ENCODE results near the gene SNTB2. TPM values are rescaled to one million over a fixed set of nuclear protein-coding genes. Genes with fewer than 3 reads are reported as not detected.

The SNTB2 gene
- total and polyA plus RNA-seq, 7 experiments from 2014 or later, result 3.0 to 16.4 (median 11.2) TPM

DNA sequence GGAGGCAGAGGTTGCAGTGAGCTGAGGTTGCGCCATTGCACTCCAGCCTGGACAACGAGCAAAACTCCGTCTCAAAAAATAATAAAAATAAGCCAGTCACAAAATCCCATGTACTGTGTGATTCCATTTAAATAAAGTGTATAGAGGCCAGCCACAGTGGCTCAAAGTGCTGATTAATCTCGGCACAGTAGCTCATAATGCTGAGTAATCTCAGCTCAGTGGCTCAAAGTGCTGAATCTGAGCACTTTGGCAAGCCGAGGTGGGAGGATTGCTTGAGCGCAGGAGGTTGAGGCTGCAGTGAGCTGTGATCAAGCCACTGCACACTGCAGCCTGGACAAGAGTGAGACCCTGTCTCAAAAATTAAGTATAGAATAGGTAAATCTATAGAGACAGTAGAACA, 159.7 kb downstream of the SNTB2 start:
- intact Hi-C loops (cut with micrococcal nuclease), result no loop called here
- no peak overlapping the region for H3K4me3 Mint-ChIP-seq
- CTCF ChIA-PET, result no interaction called here
- Histone ChIP-seq H3K4me1 (ENCODE audit: control insufficient read depth in 2 of 2, insufficient read depth in 2 of 2, low read length in 2 of 2) (no peaks in the 10 kb centered on the region), H3K36me3 (ENCODE audit: control insufficient read depth in 2 of 3, insufficient read depth in 3 of 3, low read length in 3 of 3) (peaks cover 0 to 38% (median 0%) of the 10 kb centered on the region in 3 experiments), H3K9me3 (ENCODE audit: control insufficient read depth in 2 of 3, low read length in 3 of 3) (no peaks in the 10 kb centered on the region), H3K4me3 (ENCODE audit: low read length) (no peak overlapping the region), H3K27me3 (ENCODE audit: control insufficient read depth in 2 of 2, insufficient read depth in 2 of 2, low read length in 2 of 2) (no peaks in the 10 kb centered on the region), H3K27ac (ENCODE audit: low read depth, low read length) (no peak overlapping the region)
- no peaks in the 10 kb centered on the region for H3K9me3 Mint-ChIP-seq
- DNase-seq, result no peak
- POLR2A ChIA-PET, result no interaction called here
- H3K4me1 Mint-ChIP-seq, result peaks cover 0 to 10% (median 6%) of the 10 kb centered on the region in 7 donors
- peaks cover 1 to 19% (median 3%) of the 10 kb centered on the region in 5 donors for H3K36me3 Mint-ChIP-seq
- no peaks in the 10 kb centered on the region for H3K27me3 Mint-ChIP-seq
- H3K27ac Mint-ChIP-seq, result peak overlapping the region in 2 of 9 donors; percentile 41 to 42
- ATAC-seq, result no peak

DNA sequence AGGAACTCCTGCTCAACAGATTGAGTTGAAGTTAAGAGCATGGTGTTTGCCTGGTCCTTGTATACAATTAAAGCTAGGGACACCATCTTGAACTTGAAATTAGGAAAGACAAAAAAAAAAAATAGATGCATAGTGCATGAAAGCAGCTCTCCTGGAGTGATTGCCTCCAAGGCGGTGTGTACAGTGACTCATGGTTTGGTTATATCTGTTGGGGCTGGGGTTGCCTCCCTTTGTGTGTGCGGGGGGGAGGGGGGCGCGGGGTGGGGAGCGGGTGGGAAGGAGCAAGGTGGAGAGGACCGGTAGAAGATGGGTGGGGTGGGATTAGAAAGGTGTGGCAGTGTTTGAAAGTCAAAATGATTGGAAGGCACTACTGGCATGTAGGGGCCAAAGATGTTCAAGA, 161.3 kb downstream of the SNTB2 start:
- Histone ChIP-seq H3K36me3 (ENCODE audit: control insufficient read depth in 2 of 3, insufficient read depth in 3 of 3, low read length in 3 of 3) (peaks cover 0 to 39% (median 0%) of the 10 kb centered on the region in 3 experiments), H3K4me1 (ENCODE audit: control insufficient read depth in 2 of 2, insufficient read depth in 2 of 2, low read length in 2 of 2) (no peaks in the 10 kb centered on the region), H3K4me3 (ENCODE audit: low read length) (no peak overlapping the region), H3K9me3 (ENCODE audit: control insufficient read depth in 2 of 3, low read length in 3 of 3) (no peaks in the 10 kb centered on the region), H3K27me3 (ENCODE audit: control insufficient read depth in 2 of 2, insufficient read depth in 2 of 2, low read length in 2 of 2) (no peaks in the 10 kb centered on the region), H3K27ac (ENCODE audit: low read depth, low read length) (no peak overlapping the region)
- intact Hi-C loops (cut with micrococcal nuclease), result no loop called here
- ChIA-PET POLR2A (interaction anchor here (0.7 to 1.2 kb wide), 2 partner anchors 14 to 129 kb away, joined by 3 to 4 read pairs; no protein-coding TSS in a partner anchor), CTCF (interaction anchor here (0.6 kb wide), 1 partner anchor 211 kb away, joined by 8 read pairs; no protein-coding TSS in a partner anchor)
- Mint-ChIP-seq H3K4me1 (peaks cover 0 to 5% (median 2%) of the 10 kb centered on the region in 7 donors), H3K27me3 (no peaks in the 10 kb centered on the region), H3K27ac (no peak overlapping the region), H3K4me3 (no peak overlapping the region), H3K9me3 (no peaks in the 10 kb centered on the region), H3K36me3 (peaks cover 0 to 17% (median 3%) of the 10 kb centered on the region in 5 donors)
- no peak for ATAC-seq
- no peak for DNase-seq

DNA sequence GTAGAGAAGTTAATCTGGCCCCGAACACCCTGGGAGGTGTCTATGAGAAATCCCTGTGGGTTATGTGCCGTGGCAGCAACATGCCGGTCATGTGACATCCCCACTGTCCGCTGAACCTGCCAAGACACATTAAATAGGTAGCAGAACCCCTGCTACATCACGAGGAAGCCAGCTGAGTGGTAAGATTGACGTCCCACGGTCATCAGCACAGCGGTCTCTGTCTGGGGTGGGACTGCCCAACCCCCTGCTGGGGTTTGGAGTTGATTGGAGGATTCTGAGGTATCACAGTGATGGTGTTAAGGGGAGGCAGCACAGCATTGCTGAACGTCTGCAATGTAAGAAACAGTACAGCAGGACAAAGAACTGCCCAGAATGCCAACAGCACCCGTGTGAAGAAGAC, 162.6 kb downstream of the SNTB2 start:
- CTCF ChIA-PET, result no interaction called here
- peak overlapping the region in 3 of 9 donors; percentile 8 to 53 (median 19) for H3K27ac Mint-ChIP-seq

GRCh38 chr16:69350536-69351133, 163.7 kb downstream of the SNTB2 start:
- Histone ChIP-seq H3K4me1 (ENCODE audit: control insufficient read depth in 2 of 2, insufficient read depth in 2 of 2, low read length in 2 of 2) (no peaks in the 10 kb centered on the region), H3K36me3 (ENCODE audit: control insufficient read depth in 2 of 3, insufficient read depth in 3 of 3, low read length in 3 of 3) (peaks cover 0 to 41% (median 0%) of the 10 kb centered on the region in 3 experiments), H3K27me3 (ENCODE audit: control insufficient read depth in 2 of 2, insufficient read depth in 2 of 2, low read length in 2 of 2) (no peaks in the 10 kb centered on the region), H3K9me3 (ENCODE audit: control insufficient read depth in 2 of 3, low read length in 3 of 3) (no peaks in the 10 kb centered on the region), H3K27ac (ENCODE audit: low read depth, low read length) (no peak overlapping the region), H3K4me3 (ENCODE audit: low read length) (no peak overlapping the region)
- no peaks in the 10 kb centered on the region for H3K27me3 Mint-ChIP-seq
- intact Hi-C loops (cut with micrococcal nuclease), result no loop called here
- H3K9me3 Mint-ChIP-seq, result no peaks in the 10 kb centered on the region
- no peak for ATAC-seq
- ChIA-PET CTCF (no interaction called here), POLR2A (interaction anchor here (0.8 kb wide), 1 partner anchor 9 kb away, joined by 3 read pairs; no protein-coding TSS in a partner anchor)
- H3K36me3 Mint-ChIP-seq, result peaks cover 4 to 20% (median 6%) of the 10 kb centered on the region in 5 donors
- H3K27ac Mint-ChIP-seq, result peak overlapping the region in 2 of 9 donors; percentile 5 to 62
- DNase-seq, result no peak
- peaks cover 0 to 4% (median 0%) of the 10 kb centered on the region in 7 donors for H3K4me1 Mint-ChIP-seq
- H3K4me3 Mint-ChIP-seq, result no peak overlapping the region

More for the DNA sequence above, 162.6 kb downstream of the SNTB2 start:
- Mint-ChIP-seq H3K4me3 (no peak overlapping the region), H3K9me3 (no peaks in the 10 kb centered on the region), H3K27me3 (no peaks in the 10 kb centered on the region), H3K36me3 (peaks cover 0 to 18% (median 3%) of the 10 kb centered on the region in 5 donors), H3K4me1 (peaks cover 0 to 4% (median 0%) of the 10 kb centered on the region in 7 donors)
- no peaks in the 10 kb centered on the region for H3K27me3 ChIP-seq (ENCODE audit: control insufficient read depth in 2 of 2, insufficient read depth in 2 of 2, low read length in 2 of 2)
- no peak overlapping the region for H3K4me3 ChIP-seq (ENCODE audit: low read length)
- no peak for DNase-seq
- H3K4me1 ChIP-seq (ENCODE audit: control insufficient read depth in 2 of 2, insufficient read depth in 2 of 2, low read length in 2 of 2), result no peaks in the 10 kb centered on the region
- intact Hi-C loops (cut with micrococcal nuclease), result no loop called here
- peaks cover 0 to 32% (median 0%) of the 10 kb centered on the region in 3 experiments for H3K36me3 ChIP-seq (ENCODE audit: control insufficient read depth in 2 of 3, insufficient read depth in 3 of 3, low read length in 3 of 3)
- no peak overlapping the region for H3K27ac ChIP-seq (ENCODE audit: low read depth, low read length)
- no peak for ATAC-seq
- no peaks in the 10 kb centered on the region for H3K9me3 ChIP-seq (ENCODE audit: control insufficient read depth in 2 of 3, low read length in 3 of 3)
- POLR2A ChIA-PET, result no interaction called here

GRCh38 chr16:69351309-69352027, 164.5 kb downstream of the SNTB2 start, which contains the start of gene TMED6:
TSS of gene TMED6 (minus strand) at chr16:69351786. CDS start at chr16:69351753, 33 bp downstream.
- Mint-ChIP-seq H3K4me1 (peaks cover 0 to 3% (median 0%) of the 10 kb centered on the region in 7 donors), H3K9me3 (no peaks in the 10 kb centered on the region), H3K27me3 (no peaks in the 10 kb centered on the region), H3K36me3 (peaks cover 6 to 20% (median 9%) of the 10 kb centered on the region in 5 donors), H3K4me3 (no peak within 1 kb of the TSS), H3K27ac (peak within 1 kb of the TSS in 2 of 9 donors; percentile 48 to 62)
- H3K27me3 ChIP-seq (ENCODE audit: control insufficient read depth in 2 of 2, insufficient read depth in 2 of 2, low read length in 2 of 2), result no peaks in the 10 kb centered on the region
- DNase-seq (no peak), ATAC-seq (no peak)
- H3K4me3 ChIP-seq (ENCODE audit: low read length), result no peak within 1 kb of the TSS
- intact Hi-C loops (cut with micrococcal nuclease), result no loop called here
- no peak within 1 kb of the TSS for H3K27ac ChIP-seq (ENCODE audit: low read depth, low read length)
- H3K36me3 ChIP-seq (ENCODE audit: control insufficient read depth in 2 of 3, insufficient read depth in 3 of 3, low read length in 3 of 3), result peaks cover 0 to 49% (median 0%) of the 10 kb centered on the region in 3 experiments
- ChIA-PET CTCF (no interaction called here), POLR2A (interaction anchor here (1.6 kb wide), 1 partner anchor 13 kb away, joined by 4 read pairs; no protein-coding TSS in a partner anchor)
- no peaks in the 10 kb centered on the region for H3K9me3 ChIP-seq (ENCODE audit: control insufficient read depth in 2 of 3, low read length in 3 of 3)
- no peaks in the 10 kb centered on the region for H3K4me1 ChIP-seq (ENCODE audit: control insufficient read depth in 2 of 2, insufficient read depth in 2 of 2, low read length in 2 of 2)

Data from naive thymus-derived CD4-positive, alpha-beta T cell (primary cell).